KG1 (cell line): Measurements from ENCODE around the gene GRIN2C.

Source experiments
- DNase-seq: peaks from one replicate; lab custom pipeline; 2025; lab: John Stamatoyannopoulos, UW

GRIN2C gene

GRCh38 chr17:74846621-74847020 is 13.1 kb downstream of the GRIN2C start:
- no peak for DNase-seq

GRCh38 chr17:74843352-74843627 is 16.4 kb downstream of the GRIN2C start:
- DNase-seq, result no peak

- DNase-seq, result no peak
Measured at GRCh38 chr17:74842599-74843351, 16.9 kb downstream of the GRIN2C start.

GRCh38 chr17:74842146-74842598 is 17.5 kb downstream of the GRIN2C start:
- no peak for DNase-seq

GRCh38 chr17:74840989-74841666 is 18.6 kb downstream of the GRIN2C start:
- DNase-seq, result no peak

- no peak for DNase-seq
Measured at GRCh38 chr17:74839990-74840852, 19.5 kb downstream of the GRIN2C start.

GRCh38 chr17:74838274-74838673 is 21.4 kb downstream of the GRIN2C start:
- DNase-seq, result no peak

- DNase-seq, result no peak
Measured at GRCh38 chr17:74836691-74837467, 22.8 kb downstream of the GRIN2C start.

GRCh38 chr17:74836191-74836590 is 23.5 kb downstream of the GRIN2C start:
- DNase-seq, result no peak

GRCh38 chr17:74833501-74834377 is 25.9 kb downstream of the GRIN2C start:
- DNase-seq, result no peak

- no peak for DNase-seq
Measured at GRCh38 chr17:74832421-74832820, 27.3 kb downstream of the GRIN2C start.

GRCh38 chr17:74831444-74832146 is 28.1 kb downstream of the GRIN2C start:
- no peak for DNase-seq

GRCh38 chr17:74830861-74831260 is 28.8 kb downstream of the GRIN2C start:
- no peak for DNase-seq

- DNase-seq, result no peak
Measured at GRCh38 chr17:74827800-74828199, 31.9 kb downstream of the GRIN2C start.

GRCh38 chr17:74825952-74826719 is 33.5 kb downstream of the GRIN2C start:
- no peak for DNase-seq

GRCh38 chr17:74824961-74825627 is 34.6 kb downstream of the GRIN2C start:
- DNase-seq, result no peak

- DNase-seq, result no peak
Measured at GRCh38 chr17:74822939-74823367, 36.7 kb downstream of the GRIN2C start.

GRCh38 chr17:74822335-74822938 is 37.2 kb downstream of the GRIN2C start:
- no peak for DNase-seq
